Neural progenitor cell (in vitro differentiated cells): ENCODE data around the gene PHKA1. TPM values are rescaled to one million over a fixed set of nuclear protein-coding genes. Genes with fewer than 3 reads are reported as not detected.

Experiments used
- DNase-seq: peaks from one replicate; pipeline ENCODE4 v3.0.0-alpha.2; 2016; ENCODE audit warnings: low spot score
- H2AFZ ChIP-seq: fragments of 200-600 bp; sonication (generic); replicated peaks from 2 replicates; pipeline ENCODE4 v1.6.1; 2016; ENCODE audit warnings: antibody characterized with exemption
- H3F3A ChIP-seq: fragments of 200-600 bp; sonication (generic); 2 replicates; pipeline ENCODE4 v1.6.1; 2016; ENCODE audit warnings: antibody characterized with exemption, low read depth
- H3K27ac ChIP-seq: fragments of 200-600 bp; sonication (generic); 2 replicates; pipeline ENCODE4 v1.5.1; 2016; ENCODE audit warnings: mild to moderate bottlenecking
- H3K27me3 ChIP-seq: fragments of 200-600 bp; sonication (generic); 2 replicates; pipeline ENCODE4 v1.6.1; 2016; ENCODE audit warnings: mild to moderate bottlenecking, moderate library complexity
- H3K36me3 ChIP-seq: fragments of 200-600 bp; sonication (generic); 2 replicates; pipeline ENCODE4 v1.5.1; 2016
- H3K4me1 ChIP-seq: fragments of 200-600 bp; sonication (generic); 2 replicates; pipeline ENCODE4 v1.6.1; 2016; ENCODE audit warnings: mixed run types
- H3K4me2 ChIP-seq: fragments of 200-600 bp; sonication (generic); 2 replicates; pipeline ENCODE4 v1.6.1; 2016
- H3K4me3 ChIP-seq: fragments of 200-600 bp; sonication (generic); 2 replicates; pipeline ENCODE4 v1.5.1; 2016
- H3K79me2 ChIP-seq: fragments of 200-600 bp; sonication (generic); 2 replicates; pipeline ENCODE4 v1.6.1; 2016; ENCODE audit warnings: low read depth
- H3K9ac ChIP-seq: fragments of 200-600 bp; sonication (generic); 2 replicates; pipeline ENCODE4 v1.6.1; 2016
- H3K9me3 ChIP-seq: fragments of 200-600 bp; sonication (generic); 2 replicates; pipeline ENCODE4 v1.5.1; 2016; ENCODE audit warnings: low read depth
- H4K20me1 ChIP-seq: fragments of 200-600 bp; sonication (generic); 2 replicates; pipeline ENCODE4 v1.6.1; 2016; ENCODE audit warnings: low read depth
- H3K27ac Mint-ChIP-seq: 3 replicates; pipeline ENCODE4 v1.8.0; 2021; ENCODE audit warnings: mixed read lengths
- H3K27me3 Mint-ChIP-seq: 2 replicates; pipeline ENCODE4 v1.8.0; 2022; ENCODE audit warnings: low read depth, mild to moderate bottlenecking, inconsistent platforms, moderate library complexity, mixed read lengths; ENCODE audit not compliant: insufficient read depth
- H3K36me3 Mint-ChIP-seq: 3 replicates; pipeline ENCODE4 v1.8.0; 2021; ENCODE audit warnings: mixed read lengths
- H3K4me1 Mint-ChIP-seq: 3 replicates; pipeline ENCODE4 v1.8.0; 2021; ENCODE audit warnings: mixed read lengths
- H3K4me3 Mint-ChIP-seq: 3 replicates; pipeline ENCODE4 v1.8.0; 2021; ENCODE audit warnings: mild to moderate bottlenecking, moderate library complexity, mixed read lengths
- H3K9me3 Mint-ChIP-seq: 3 replicates; pipeline ENCODE4 v1.8.0; 2020; ENCODE audit warnings: mixed read lengths
- EZH2 ChIP-seq: fragments of 200-600 bp; sonication (generic); IDR thresholded peaks from 2 replicates; pipeline ENCODE4 v1.6.1; 2017; ENCODE audit warnings: antibody characterized with exemption, mild to moderate bottlenecking, moderate library complexity
- EZH2phosphoT487 ChIP-seq: fragments of 200-600 bp; sonication (generic); IDR thresholded peaks from 2 replicates; pipeline ENCODE4 v1.6.1; 2017; ENCODE audit warnings: antibody characterized with exemption
- total RNA-seq: library from RNA; depleted of rRNA; stranded (reverse); fragments of >200 nt; gene quantifications from 2 replicates; pipeline ENCODE4 v1.2.3, GENCODE V29; 2015; ENCODE audit warnings: low replicate concordance
- TF ChIP-seq, protein P1 (sequence below): fragments of 200-600 bp; sonication (generic); IDR thresholded peaks from 2 replicates; pipeline ENCODE4 v1.5.1; 2017; ENCODE audit warnings: antibody characterized with exemption, mild to moderate bottlenecking

PHKA1 gene
- total RNA-seq, 1 donor from 2014 or later: 5.1 TPM

DNA sequence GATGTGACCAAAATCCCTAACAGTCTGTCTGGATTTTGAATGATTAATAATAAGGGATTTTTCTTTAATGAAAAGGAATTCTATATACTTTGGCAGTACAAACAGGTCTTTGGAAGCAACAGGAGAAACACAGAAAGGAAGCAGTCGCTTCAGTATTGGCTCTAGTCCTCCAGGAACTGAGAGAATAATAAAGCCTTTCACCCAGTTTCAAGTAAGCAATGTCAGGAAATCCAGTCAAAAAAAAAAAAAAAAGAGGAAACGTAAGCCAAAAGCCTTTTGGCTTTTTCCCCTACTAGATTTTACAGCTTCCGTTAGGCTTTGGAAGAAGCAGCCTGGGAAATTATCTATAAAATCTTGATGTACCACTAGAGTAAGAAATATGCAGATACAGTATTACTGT is 79.8 kb downstream of the PHKA1 start:
- Histone ChIP-seq H3K79me2 (no peaks in the 10 kb centered on the region), H3K27ac (no peak overlapping the region), H3K4me2 (no peak overlapping the region), H3K4me1 (no peaks in the 10 kb centered on the region), H3F3A (no peaks in the 10 kb centered on the region), H3K27me3 (no peaks in the 10 kb centered on the region), H3K36me3 (no peaks in the 10 kb centered on the region), H3K9ac (no peak overlapping the region), H3K9me3 (peaks cover 4% of the 10 kb centered on the region), H4K20me1 (no peaks in the 10 kb centered on the region), H2AFZ (no peak overlapping the region), H3K4me3 (no peak overlapping the region)
- Mint-ChIP-seq H3K27me3 (no peaks in the 10 kb centered on the region), H3K9me3 (no peaks in the 10 kb centered on the region), H3K4me3 (no peak overlapping the region), H3K4me1 (no peaks in the 10 kb centered on the region), H3K36me3 (no peaks in the 10 kb centered on the region), H3K27ac (no peak overlapping the region)
- DNase-seq: no peak
- no peak for TF ChIP-seq EZH2
- no peak for TF ChIP-seq EZH2phosphoT487
- TF ChIP-seq, protein P1, sequence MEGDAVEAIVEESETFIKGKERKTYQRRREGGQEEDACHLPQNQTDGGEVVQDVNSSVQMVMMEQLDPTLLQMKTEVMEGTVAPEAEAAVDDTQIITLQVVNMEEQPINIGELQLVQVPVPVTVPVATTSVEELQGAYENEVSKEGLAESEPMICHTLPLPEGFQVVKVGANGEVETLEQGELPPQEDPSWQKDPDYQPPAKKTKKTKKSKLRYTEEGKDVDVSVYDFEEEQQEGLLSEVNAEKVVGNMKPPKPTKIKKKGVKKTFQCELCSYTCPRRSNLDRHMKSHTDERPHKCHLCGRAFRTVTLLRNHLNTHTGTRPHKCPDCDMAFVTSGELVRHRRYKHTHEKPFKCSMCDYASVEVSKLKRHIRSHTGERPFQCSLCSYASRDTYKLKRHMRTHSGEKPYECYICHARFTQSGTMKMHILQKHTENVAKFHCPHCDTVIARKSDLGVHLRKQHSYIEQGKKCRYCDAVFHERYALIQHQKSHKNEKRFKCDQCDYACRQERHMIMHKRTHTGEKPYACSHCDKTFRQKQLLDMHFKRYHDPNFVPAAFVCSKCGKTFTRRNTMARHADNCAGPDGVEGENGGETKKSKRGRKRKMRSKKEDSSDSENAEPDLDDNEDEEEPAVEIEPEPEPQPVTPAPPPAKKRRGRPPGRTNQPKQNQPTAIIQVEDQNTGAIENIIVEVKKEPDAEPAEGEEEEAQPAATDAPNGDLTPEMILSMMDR: no peak

GRCh38 chrX:72630185-72630584 is 83.9 kb downstream of the PHKA1 start:
- Mint-ChIP-seq H3K4me1 (no peaks in the 10 kb centered on the region), H3K9me3 (no peaks in the 10 kb centered on the region)

GRCh38 chrX:72624194-72624593 is 89.9 kb downstream of the PHKA1 start:
- no peak for DNase-seq
- no peaks in the 10 kb centered on the region for H3K27me3 ChIP-seq
- H3K36me3 Mint-ChIP-seq: no peaks in the 10 kb centered on the region
- H3K27me3 Mint-ChIP-seq: no peaks in the 10 kb centered on the region
- H3K36me3 ChIP-seq: no peaks in the 10 kb centered on the region
- no peaks in the 10 kb centered on the region for H3K4me1 ChIP-seq
- no peak overlapping the region for H3K27ac ChIP-seq
- H3K9me3 Mint-ChIP-seq: no peaks in the 10 kb centered on the region
- no peak overlapping the region for H3K9ac ChIP-seq
- no peaks in the 10 kb centered on the region for H3K4me1 Mint-ChIP-seq
- H3K4me3 Mint-ChIP-seq: no peak overlapping the region
- H2AFZ ChIP-seq: no peak overlapping the region
- no peaks in the 10 kb centered on the region for H3K79me2 ChIP-seq
- no peak overlapping the region for H3K4me2 ChIP-seq
- peaks cover 4% of the 10 kb centered on the region for H3K9me3 ChIP-seq
- TF ChIP-seq, protein P1: no peak
- no peak for TF ChIP-seq EZH2phosphoT487
- no peak for TF ChIP-seq EZH2
- H3F3A ChIP-seq: no peaks in the 10 kb centered on the region
- H3K27ac Mint-ChIP-seq: no peak overlapping the region
- no peaks in the 10 kb centered on the region for H4K20me1 ChIP-seq
- H3K4me3 ChIP-seq: no peak overlapping the region

More at GRCh38 chrX:72630185-72630584, 83.9 kb downstream of the PHKA1 start:
- H3F3A ChIP-seq: no peaks in the 10 kb centered on the region
- no peaks in the 10 kb centered on the region for H4K20me1 ChIP-seq
- TF ChIP-seq, protein P1: no peak
- no peak for TF ChIP-seq EZH2
- no peak for TF ChIP-seq EZH2phosphoT487
- Mint-ChIP-seq H3K36me3 (no peaks in the 10 kb centered on the region), H3K27me3 (no peaks in the 10 kb centered on the region), H3K4me3 (no peak overlapping the region), H3K27ac (no peak overlapping the region)
- H3K4me2 ChIP-seq: no peak overlapping the region
- H3K79me2 ChIP-seq: no peaks in the 10 kb centered on the region
- H3K9ac ChIP-seq: no peak overlapping the region
- no peak overlapping the region for H3K4me3 ChIP-seq
- no peak overlapping the region for H2AFZ ChIP-seq
- H3K27me3 ChIP-seq: no peaks in the 10 kb centered on the region
- H3K27ac ChIP-seq: no peak overlapping the region
- no peak for DNase-seq
- H3K4me1 ChIP-seq: no peaks in the 10 kb centered on the region
- no peaks in the 10 kb centered on the region for H3K36me3 ChIP-seq
- H3K9me3 ChIP-seq: peaks cover 8% of the 10 kb centered on the region
